Fibroblast of pulmonary artery (primary cell): ENCODE results near the gene MICAL2.

Experiments used
- DNase-seq: peaks from one replicate; pipeline ENCODE4 v3.0.0-alpha.2; 2010; ENCODE audit warnings: low read depth
- H3K4me3 ChIP-seq: replicated peaks from 2 replicates; pipeline ENCODE4 v1.5.1; 2011; ENCODE audit warnings: low read depth, mild to moderate bottlenecking, control low read depth, low read length, moderate library complexity
- CTCF ChIP-seq: IDR thresholded peaks from 2 replicates; pipeline ENCODE4 v1.5.1; 2011; ENCODE audit warnings: mild to moderate bottlenecking, control low read depth, low read length, inconsistent platforms; ENCODE audit errors: missing control alignments

Gene MICAL2

GRCh38 chr11:12289667-12290476 lies 179.5 kb downstream of the MICAL2 start:
- H3K4me3 ChIP-seq = no peak overlapping the region
- DNase-seq = no peak
- no peak for TF ChIP-seq CTCF

GRCh38 chr11:12290477-12290922 lies 180.1 kb downstream of the MICAL2 start:
- no peak for DNase-seq

GRCh38 chr11:12291313-12291712 lies 180.9 kb downstream of the MICAL2 start:
- no peak overlapping the region for H3K4me3 ChIP-seq
- DNase-seq = no peak
- no peak for TF ChIP-seq CTCF

More at GRCh38 chr11:12290477-12290922, 180.1 kb downstream of the MICAL2 start:
- no peak overlapping the region for H3K4me3 ChIP-seq
- TF ChIP-seq CTCF = no peak

- H3K4me3 ChIP-seq = no peak overlapping the region
- no peak for DNase-seq
- no peak for TF ChIP-seq CTCF
Observed at GRCh38 chr11:12291766-12292165, 181.4 kb downstream of the MICAL2 start.

- no peak for DNase-seq
- no peak for TF ChIP-seq CTCF
- H3K4me3 ChIP-seq = no peak overlapping the region
Observed at GRCh38 chr11:12292766-12293165, 182.4 kb downstream of the MICAL2 start.

GRCh38 chr11:12293486-12293885 lies 183.1 kb downstream of the MICAL2 start:
- DNase-seq = no peak
- H3K4me3 ChIP-seq = no peak overlapping the region
- no peak for TF ChIP-seq CTCF

- no peak for TF ChIP-seq CTCF
- H3K4me3 ChIP-seq = no peak overlapping the region
- DNase-seq = no peak
Observed at GRCh38 chr11:12294613-12295012, 184.2 kb downstream of the MICAL2 start.
